H1 (cell line): ENCODE results near the gene USP38. TPM values are rescaled to one million over a fixed set of nuclear protein-coding genes. Genes with fewer than 3 reads are reported as not detected.

Source experiments
- CTCF ChIA-PET: fragments of 300-600 bp; sonication (Branson Sonifier 250); formaldehyde crosslinking; loops from one replicate; lab custom pipeline; 2021; ENCODE audit not compliant: partially characterized antibody; lab: Charles Lee
- POLR2A ChIA-PET: fragments of 300-600 bp; sonication (Branson Sonifier 250); formaldehyde crosslinking; loops from one replicate; lab custom pipeline; 2021; ENCODE audit warnings: inconsistent platforms; ENCODE audit not compliant: partially characterized antibody; lab: Charles Lee
- DNase-seq, 2 experiments: peaks; one replicate each; pipeline versions ENCODE4 v3.0.0 to v3.0.0-alpha.2; 2010 to 2022; ENCODE audit warnings: low spot score in 2 of 2, low read depth in 1 of 2, mixed read lengths in 1 of 2
- FAIRE-seq: peaks from 2 replicates; lab custom pipeline; 2011; peaks lifted over from hg19 to GRCh38; lab: Jason Lieb, UNC
- H2AFZ ChIP-seq: 2 replicates; pipeline ENCODE4 v1.8.1; 2012; ENCODE audit warnings: low read length, inconsistent platforms
- H2AK5ac ChIP-seq: 2 replicates; pipeline ENCODE4 v1.6.1; 2013; ENCODE audit warnings: low read depth, low read length
- H2BK120ac ChIP-seq: replicated peaks from 2 replicates; pipeline ENCODE3; 2013; ENCODE audit warnings: low read depth, low read length, inconsistent platforms
- H2BK12ac ChIP-seq: 2 replicates; pipeline ENCODE4 v1.6.1; 2013; ENCODE audit warnings: low read depth, low read length
- H2BK15ac ChIP-seq: 2 replicates; pipeline ENCODE4 v1.6.1; 2013; ENCODE audit warnings: low read length
- H2BK20ac ChIP-seq: 2 replicates; pipeline ENCODE4 v1.6.1; 2013; ENCODE audit warnings: low read length
- H2BK5ac ChIP-seq: 2 replicates; pipeline ENCODE4 v1.6.1; 2013; ENCODE audit warnings: low read depth, low read length
- H3K14ac ChIP-seq: 2 replicates; pipeline ENCODE4 v1.6.1; 2013; ENCODE audit warnings: inconsistent platforms; ENCODE audit not compliant: insufficient read length
- H3K18ac ChIP-seq: 2 replicates; pipeline ENCODE4 v1.6.1; 2013; ENCODE audit warnings: low read length; ENCODE audit errors: extremely low read depth
- H3K23ac ChIP-seq: 2 replicates; pipeline ENCODE4 v1.6.1; 2013; ENCODE audit warnings: inconsistent platforms; ENCODE audit not compliant: insufficient read length
- H3K23me2 ChIP-seq: 2 replicates; pipeline ENCODE4 v1.6.1; 2013; ENCODE audit warnings: low read depth, low read length
- H3K27ac ChIP-seq: 2 replicates; pipeline ENCODE4 v1.6.1; 2011; ENCODE audit warnings: low read depth, low read length, inconsistent platforms
- H3K27me3 ChIP-seq, 4 experiments: replicated peaks in 1 of 4; 1 replicate in 1 of 4; 2 replicates in 3 of 4; pipeline versions ENCODE4 v1.6.1 to v1.8.1; 2011 to 2013; ENCODE audit warnings: low read length in 3 of 4, mild to moderate bottlenecking in 3 of 4, inconsistent platforms in 2 of 4, mixed read lengths in 2 of 4, moderate library complexity in 1 of 4; ENCODE audit not compliant: control insufficient read depth in 3 of 4, insufficient read depth in 3 of 4; ENCODE audit errors: extremely low read depth in 1 of 4
- H3K36me3 ChIP-seq, 4 experiments: 2 replicates each; pipeline versions ENCODE4 v1.6.1 to v1.8.1; 2011 to 2013; ENCODE audit warnings: mild to moderate bottlenecking in 4 of 4, low read length in 3 of 4, moderate library complexity in 2 of 4, control low read depth in 1 of 4, inconsistent platforms in 1 of 4; ENCODE audit not compliant: insufficient read depth in 4 of 4, control insufficient read depth in 2 of 4
- H3K4ac ChIP-seq: replicated peaks from 2 replicates; pipeline ENCODE3; 2013; ENCODE audit warnings: low read length, low read depth, mixed read lengths, inconsistent platforms; ENCODE audit not compliant: insufficient read length
- H3K4me1 ChIP-seq, 4 experiments: replicated peaks in 1 of 4; 1 replicate in 1 of 4; 2 replicates in 3 of 4; pipeline versions ENCODE4 v1.6.1 to v1.8.1; 2011 to 2013; ENCODE audit warnings: low read length in 3 of 4, inconsistent platforms in 2 of 4, mixed read lengths in 1 of 4; ENCODE audit not compliant: insufficient read depth in 4 of 4, control insufficient read depth in 3 of 4
- H3K4me2 ChIP-seq, 2 experiments: 2 replicates each; pipeline versions ENCODE4 v1.6.1 to v1.8.1; 2011 to 2013; ENCODE audit warnings: low read depth in 2 of 2, low read length in 2 of 2, control low read depth in 1 of 2, inconsistent platforms in 1 of 2, mild to moderate bottlenecking in 1 of 2; ENCODE audit not compliant: insufficient read depth in 1 of 2
- H3K4me3 ChIP-seq, 4 experiments: fragments of 200-600, 300-600 bp in 1 of 4; sonication (generic), shearing (Covaris generic), sonication (Bioruptor Twin) in 1 of 4; 2 replicates each; pipeline versions ENCODE4 v1.5.1 to v1.8.1; 2011 to 2016; ENCODE audit warnings: low read length in 4 of 4, low read depth in 3 of 4, control low read depth in 2 of 4, inconsistent platforms in 2 of 4, mild to moderate bottlenecking in 2 of 4, mixed read lengths in 1 of 4, moderate library complexity in 1 of 4; ENCODE audit not compliant: insufficient read depth in 2 of 4; ENCODE audit errors: extremely low read depth in 1 of 4
- H3K56ac ChIP-seq: replicated peaks from 2 replicates; pipeline ENCODE3; 2013; ENCODE audit warnings: low read depth, mild to moderate bottlenecking, mixed read lengths, low read length, inconsistent platforms; ENCODE audit not compliant: insufficient read length
- H3K79me1 ChIP-seq: 2 replicates; pipeline ENCODE4 v1.6.1; 2013; ENCODE audit warnings: low read depth, low read length, control low read depth
- H3K79me2 ChIP-seq, 2 experiments: 2 replicates each; pipeline versions ENCODE4 v1.6.1 to v1.8.1; 2012 to 2013; ENCODE audit warnings: low read length in 2 of 2, mild to moderate bottlenecking in 2 of 2, inconsistent platforms in 1 of 2; ENCODE audit not compliant: insufficient read depth in 2 of 2, control insufficient read depth in 1 of 2
- H3K9ac ChIP-seq, 4 experiments: replicated peaks in 1 of 4; 1 replicate in 1 of 4; 2 replicates in 3 of 4; pipeline versions ENCODE4 v1.6.1 to v1.8.1; 2011 to 2013; ENCODE audit warnings: low read depth in 3 of 4, low read length in 3 of 4, control low read depth in 2 of 4, mild to moderate bottlenecking in 2 of 4, moderate library complexity in 2 of 4, inconsistent platforms in 1 of 4; ENCODE audit errors: extremely low read depth in 1 of 4
- H3K9me3 ChIP-seq, 2 experiments: 2 replicates each; pipeline versions ENCODE4 v1.6.1 to v1.8.1; 2012 to 2013; ENCODE audit warnings: mild to moderate bottlenecking in 2 of 2, moderate library complexity in 2 of 2, control low read depth in 1 of 2, inconsistent platforms in 1 of 2, low read depth in 1 of 2, low read length in 1 of 2, mixed read lengths in 1 of 2; ENCODE audit not compliant: insufficient read depth in 2 of 2
- H4K20me1 ChIP-seq, 2 experiments: replicated peaks in 1 of 2; 2 replicates each; pipeline versions ENCODE3 to v1.8.1; 2011 to 2013; ENCODE audit warnings: inconsistent platforms in 2 of 2, low read length in 2 of 2, mild to moderate bottlenecking in 1 of 2; ENCODE audit not compliant: insufficient read depth in 2 of 2, control insufficient read depth in 1 of 2
- H4K5ac ChIP-seq: 2 replicates; pipeline ENCODE4 v1.6.1; 2013; ENCODE audit warnings: low read length, low read depth, mixed read lengths, inconsistent platforms; ENCODE audit not compliant: insufficient read length
- H4K8ac ChIP-seq: 2 replicates; pipeline ENCODE4 v1.8.0; 2013; ENCODE audit warnings: mild to moderate bottlenecking, moderate library complexity, low read length, inconsistent platforms; ENCODE audit not compliant: insufficient read depth; ENCODE audit errors: extremely low read depth
- H4K91ac ChIP-seq: replicated peaks from 2 replicates; pipeline ENCODE3; 2013; ENCODE audit warnings: low read length, mixed read lengths, inconsistent platforms; ENCODE audit not compliant: insufficient read length
- BACH1 ChIP-seq: IDR thresholded peaks from 2 replicates; pipeline ENCODE4 v1.6.1; 2012; ENCODE audit warnings: low read length, improper control_type of control experiment
- BRCA1 ChIP-seq: IDR thresholded peaks from 2 replicates; pipeline ENCODE4 v1.6.1; 2012; ENCODE audit warnings: low read depth, low read length, improper control_type of control experiment
- CBX5 ChIP-seq: fragments of 300-800, 300-1000 bp; sonication (generic); IDR thresholded peaks from 2 replicates; pipeline ENCODE4 v1.7.1; 2016; ENCODE audit warnings: antibody characterized with exemption, low read length, low read depth
- CEBPB ChIP-seq: IDR thresholded peaks from 2 replicates; pipeline ENCODE4 v1.6.1; 2012; ENCODE audit warnings: low read depth, low read length
- CHD2 ChIP-seq: IDR thresholded peaks from 2 replicates; pipeline ENCODE4 v1.6.1; 2012; ENCODE audit warnings: low read length, improper control_type of control experiment
- CTBP2 ChIP-seq: IDR thresholded peaks from 2 replicates; pipeline ENCODE4 v1.7.0; 2011; ENCODE audit warnings: borderline replicate concordance, mild to moderate bottlenecking, moderate library complexity, mixed read lengths, low read length; ENCODE audit not compliant: insufficient read depth, insufficient read length
- EP300 ChIP-seq, 2 experiments: IDR thresholded peaks; 1 replicate in 1 of 2; 2 replicates in 1 of 2; pipeline ENCODE4 v1.6.1; 2011 to 2012; ENCODE audit warnings: low read depth in 2 of 2, low read length in 2 of 2, mild to moderate bottlenecking in 2 of 2, borderline replicate concordance in 1 of 2, inconsistent platforms in 1 of 2, moderate library complexity in 1 of 2
- GABPA ChIP-seq: IDR thresholded peaks from 2 replicates; pipeline ENCODE4 v1.6.1; 2011; ENCODE audit warnings: mild to moderate bottlenecking, low read length, moderate library complexity, borderline replicate concordance; ENCODE audit not compliant: insufficient read depth
- POU5F1 ChIP-seq: IDR thresholded peaks from 2 replicates; pipeline ENCODE4 v1.6.1; 2011; ENCODE audit warnings: low read depth, mild to moderate bottlenecking, low read length, moderate library complexity
- RXRA ChIP-seq: IDR thresholded peaks from 2 replicates; pipeline ENCODE4 v1.6.1; 2011; ENCODE audit warnings: low read depth, mild to moderate bottlenecking, low read length, moderate library complexity; ENCODE audit not compliant: insufficient read depth
- SIN3A ChIP-seq, 2 experiments: IDR thresholded peaks in 1 of 2; conservative IDR thresholded peaks in 1 of 2; 2 replicates each; pipeline ENCODE4 v1.6.1; 2011 to 2012; ENCODE audit warnings: low read length in 2 of 2, improper control_type of control experiment in 1 of 2, low read depth in 1 of 2, mild to moderate bottlenecking in 1 of 2
- SIX5 ChIP-seq: IDR thresholded peaks from 2 replicates; pipeline ENCODE4 v1.6.1; 2011; ENCODE audit warnings: mild to moderate bottlenecking, low read depth, low read length
- SP2 ChIP-seq: IDR thresholded peaks from 2 replicates; pipeline ENCODE4 v1.6.1; 2012; ENCODE audit warnings: mild to moderate bottlenecking, low read length, inconsistent platforms
- TAF7 ChIP-seq: optimal IDR thresholded peaks from 2 replicates; pipeline ENCODE3; 2011; ENCODE audit warnings: low read depth, mild to moderate bottlenecking, inconsistent platforms, low read length, moderate library complexity, borderline replicate concordance
- USF2 ChIP-seq: IDR thresholded peaks from 2 replicates; pipeline ENCODE4 v1.6.1; 2011; ENCODE audit warnings: low read length, improper control_type of control experiment
- polyA plus RNA-seq, 7 experiments: library from polyadenylated mRNA; depleted of rRNA in 3 of 7; stranded (reverse) in 5 of 7; unstranded in 2 of 7; fragments of >200 nt in 5 of 7; fragments of 200-250 nt in 2 of 7; gene quantifications; 1 replicate in 5 of 7; 2 replicates in 1 of 7; 4 replicates in 1 of 7; pipeline versions ENCODE4 v1.2.1 to v1.2.3, GENCODE V29; 2011 to 2013; ENCODE audit warnings: missing spikeins in 2 of 7, mixed read lengths in 2 of 7
- total RNA-seq: library from RNA; stranded (reverse); fragmentation: NEBNext Ultra II Directional; extraction: Animal tissue kit (Norgen Biotek cat#: 25700); gene quantifications from 2 replicates; pipeline ENCODE4 v1.2.1, GENCODE V29; 2021

Gene USP38
- total and polyA plus RNA-seq, 2 of the 8 experiments (the other 6 are each of a cell fraction or from before 2014, with no cell fraction given): 3.2 to 10.5 TPM

GRCh38 chr4:143163614-143164013 lies 21.1 kb upstream of the USP38 start:
- no peak overlapping the region for H3K56ac ChIP-seq
- no peak overlapping the region for H3K4me3 ChIP-seq
- H3K79me1 ChIP-seq: no peaks in the 10 kb centered on the region
- no peaks in the 10 kb centered on the region for H3K79me2 ChIP-seq
- H4K5ac ChIP-seq: no peak overlapping the region
- FAIRE-seq: no peak
- no peak overlapping the region for H3K4me2 ChIP-seq
- no peak overlapping the region for H3K18ac ChIP-seq
- H4K8ac ChIP-seq: no peak overlapping the region
- H3K4me1 ChIP-seq: no peaks in the 10 kb centered on the region
- H3K4ac ChIP-seq: no peak overlapping the region
- no peak for DNase-seq
- no peaks in the 10 kb centered on the region for H3K27me3 ChIP-seq
- no peak overlapping the region for H2AK5ac ChIP-seq
- no peaks in the 10 kb centered on the region for H4K20me1 ChIP-seq
- H3K27ac ChIP-seq: no peak overlapping the region
- H2BK12ac ChIP-seq: no peak overlapping the region
- ChIA-PET CTCF (no interaction called here), POLR2A (interaction anchor here (1.9 kb wide), 1 partner anchor 22 kb away, joined by 5 read pairs; the partner anchor contains the start of gene USP38)
- no peaks in the 10 kb centered on the region for H3K23me2 ChIP-seq
- H3K14ac ChIP-seq: no peak overlapping the region
- H3K9me3 ChIP-seq: peaks cover 2 to 8% of the 10 kb centered on the region in 2 experiments; a peak in 3 of 4 replicates
- no peak overlapping the region for H2BK5ac ChIP-seq
- H4K91ac ChIP-seq: no peak overlapping the region
- H2AFZ ChIP-seq: no peak overlapping the region
- H2BK120ac ChIP-seq: no peak overlapping the region
- H2BK20ac ChIP-seq: no peak overlapping the region
- no peak overlapping the region for H3K9ac ChIP-seq
- H3K23ac ChIP-seq: no peak overlapping the region
- no peaks in the 10 kb centered on the region for H3K36me3 ChIP-seq
- H2BK15ac ChIP-seq: no peak overlapping the region
- TF ChIP-seq BACH1: no peak
- no peak for TF ChIP-seq GABPA
- no peak for TF ChIP-seq TAF7
- TF ChIP-seq RXRA: no peak
- TF ChIP-seq BRCA1: no peak
- no peak for TF ChIP-seq POU5F1
- no peak for TF ChIP-seq CBX5
- no peak for TF ChIP-seq EP300 (IDR thresholded peaks at IDR 0.05; ENCODE audit: borderline replicate concordance in 1 of 2, low read depth in 2 of 2, low read length in 2 of 2)
- no peak for TF ChIP-seq CTBP2
- no peak for TF ChIP-seq SP2
- TF ChIP-seq CEBPB: no peak
- TF ChIP-seq CHD2: no peak
- TF ChIP-seq SIN3A (conservative IDR thresholded peaks at IDR 0.05 in 1 of 2, IDR thresholded peaks at IDR 0.05 in 1 of 2; ENCODE audit: low read depth in 1 of 2, low read length in 2 of 2): no peak
- no peak for TF ChIP-seq SIX5
- no peak for TF ChIP-seq USF2
